Measurements from ENCODE around the gene GAS2L3.
"Not testable (repeated sequence)": the region's sequence is repeated elsewhere in the genome, so short reads cannot be mapped to it uniquely, and the experiment has no call there.

The GAS2L3 gene

GRCh38 chr12:100572184-100572583 is 1.3 kb upstream of the GAS2L3 start:
- in situ Hi-C loops (cut with MboI; ENCODE audit: low sequenced_read_pairs), result loop anchor here (25.0 kb wide), 1 partner anchor 335 kb away; no protein-coding TSS in a partner anchor

- in situ Hi-C loops (cut with MboI; ENCODE audit: low sequenced_read_pairs), result loop anchor here (25.0 kb wide), 1 partner anchor 337 kb away; no protein-coding TSS in a partner anchor
These were observed 947 bp downstream of the GAS2L3 start for GRCh38 chr12:100574187-100575074.

- in situ Hi-C loops (cut with MboI; ENCODE audit: low sequenced_read_pairs), result no loop called here
These were observed 3.0 kb downstream of the GAS2L3 start for GRCh38 chr12:100576331-100577036.

- in situ Hi-C loops (cut with MboI; ENCODE audit: low sequenced_read_pairs), result no loop called here
These were observed 5.4 kb downstream of the GAS2L3 start for GRCh38 chr12:100578923-100579322.

- in situ Hi-C loops (cut with MboI; ENCODE audit: low sequenced_read_pairs), result no loop called here
These were observed 6.4 kb downstream of the GAS2L3 start for GRCh38 chr12:100579844-100580243.

GRCh38 chr12:100584256-100584655 is 10.8 kb downstream of the GAS2L3 start:
- in situ Hi-C loops (cut with MboI; ENCODE audit: low sequenced_read_pairs), result no loop called here

- in situ Hi-C loops (cut with MboI; ENCODE audit: low sequenced_read_pairs), result no loop called here
These were observed 18.5 kb downstream of the GAS2L3 start for GRCh38 chr12:100591979-100592378.

- in situ Hi-C loops (cut with MboI; ENCODE audit: low sequenced_read_pairs), result no loop called here
These were observed 20.0 kb downstream of the GAS2L3 start for GRCh38 chr12:100593490-100593889.

- in situ Hi-C loops (cut with MboI; ENCODE audit: low sequenced_read_pairs), result no loop called here
These were observed 28.1 kb downstream of the GAS2L3 start for GRCh38 chr12:100601626-100602025.

GRCh38 chr12:100602997-100603396 is 29.5 kb downstream of the GAS2L3 start:
- in situ Hi-C loops (cut with MboI; ENCODE audit: low sequenced_read_pairs), result not testable (repeated sequence)

GRCh38 chr12:100608776-100609175 is 35.3 kb downstream of the GAS2L3 start:
- in situ Hi-C loops (cut with MboI; ENCODE audit: low sequenced_read_pairs), result no loop called here

- in situ Hi-C loops (cut with MboI; ENCODE audit: low sequenced_read_pairs), result no loop called here
These were observed 37.4 kb downstream of the GAS2L3 start for GRCh38 chr12:100610666-100611430.

- in situ Hi-C loops (cut with MboI; ENCODE audit: low sequenced_read_pairs), result no loop called here
These were observed 39.1 kb downstream of the GAS2L3 start for GRCh38 chr12:100612606-100613005.

- in situ Hi-C loops (cut with MboI; ENCODE audit: low sequenced_read_pairs), result no loop called here
These were observed 51.1 kb downstream of the GAS2L3 start for GRCh38 chr12:100624571-100624970.

GRCh38 chr12:100632445-100632892 is 59.0 kb downstream of the GAS2L3 start:
- in situ Hi-C loops (cut with MboI; ENCODE audit: low sequenced_read_pairs), result no loop called here

GRCh38 chr12:100633082-100633785 is 59.8 kb downstream of the GAS2L3 start:
- in situ Hi-C loops (cut with MboI; ENCODE audit: low sequenced_read_pairs), result not testable (repeated sequence)

- in situ Hi-C loops (cut with MboI; ENCODE audit: low sequenced_read_pairs), result no loop called here
These were observed 69.8 kb downstream of the GAS2L3 start for GRCh38 chr12:100643246-100643645.

- in situ Hi-C loops (cut with MboI; ENCODE audit: low sequenced_read_pairs), result no loop called here
These were observed 73.4 kb downstream of the GAS2L3 start for GRCh38 chr12:100646896-100647295.

- in situ Hi-C loops (cut with MboI; ENCODE audit: low sequenced_read_pairs), result no loop called here
These were observed 77.6 kb downstream of the GAS2L3 start for GRCh38 chr12:100651108-100651507.

GRCh38 chr12:100651694-100652093 is 78.2 kb downstream of the GAS2L3 start:
- in situ Hi-C loops (cut with MboI; ENCODE audit: low sequenced_read_pairs), result no loop called here
